ENCODE data around the gene SCYGR6.

The SCYGR6 gene

GRCh38 chr2:227710986-227711385 lies 13.6 kb downstream of the SCYGR6 start:
- DNase-seq = no peak

GRCh38 chr2:227707390-227707789 lies 17.2 kb downstream of the SCYGR6 start:
- DNase-seq = no peak

- DNase-seq = no peak
Measured at GRCh38 chr2:227706859-227707258, 17.7 kb downstream of the SCYGR6 start.

- no peak for DNase-seq
Measured at GRCh38 chr2:227703961-227704360, 20.6 kb downstream of the SCYGR6 start.

- no peak for DNase-seq
Measured at GRCh38 chr2:227703280-227703732, 21.3 kb downstream of the SCYGR6 start.

GRCh38 chr2:227701556-227701955 lies 23.0 kb downstream of the SCYGR6 start:
- no peak for DNase-seq

- DNase-seq = no peak
Measured at GRCh38 chr2:227696990-227697679, 27.4 kb downstream of the SCYGR6 start.

GRCh38 chr2:227687189-227687588 lies 37.4 kb downstream of the SCYGR6 start:
- no peak for DNase-seq

- DNase-seq = no peak
Measured at GRCh38 chr2:227684258-227684657, 40.3 kb downstream of the SCYGR6 start.

- DNase-seq = no peak
Measured at GRCh38 chr2:227677928-227678327, 46.6 kb downstream of the SCYGR6 start.

- no peak for DNase-seq
Measured at GRCh38 chr2:227674485-227674884, 50.1 kb downstream of the SCYGR6 start.

Data from right forelimb (tissue), 1 donor.